NCI-H1694 (cell line): ENCODE measurements around the gene APLNR.
"Not testable (repeated sequence)": the region's sequence is repeated elsewhere in the genome, so short reads cannot be mapped to it uniquely, and the experiment has no call there.

Experiments
- DNase-seq: peaks from one replicate; lab custom pipeline; 2025; lab: John Stamatoyannopoulos, UW

The APLNR gene

DNA sequence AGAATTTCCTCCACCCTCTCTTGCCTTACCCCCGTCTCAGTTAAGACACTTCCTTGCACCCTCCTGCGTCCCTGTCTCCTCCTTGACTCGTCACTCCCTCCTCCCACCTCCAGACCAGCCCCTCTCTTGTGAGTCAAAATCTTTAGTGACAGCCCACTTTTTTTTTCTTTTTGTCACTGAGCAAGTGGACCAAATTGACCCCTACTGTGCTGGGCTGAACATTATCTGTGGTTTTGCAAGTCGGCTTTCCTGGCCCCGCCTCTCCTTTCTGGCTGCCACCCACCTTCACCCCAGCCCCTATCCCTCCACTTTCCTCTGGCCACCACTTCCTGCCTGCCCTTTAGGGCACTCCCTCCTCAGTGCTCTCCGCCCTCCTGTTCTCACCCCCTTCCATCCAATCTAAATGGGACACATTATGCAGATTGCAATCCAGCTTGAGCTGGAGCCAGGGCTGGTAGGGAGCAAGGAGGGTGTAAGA lies at the start of gene APLNR:
Gene APLNR (minus strand): TSS at position 47 of the 478 bp plus-strand sequence. CDS start 246 bp downstream, outside the sequence.
- DNase-seq: no peak

- no peak for DNase-seq
Measured at GRCh38 chr11:57283231-57283990, 46.4 kb upstream of the APLNR start.

DNA sequence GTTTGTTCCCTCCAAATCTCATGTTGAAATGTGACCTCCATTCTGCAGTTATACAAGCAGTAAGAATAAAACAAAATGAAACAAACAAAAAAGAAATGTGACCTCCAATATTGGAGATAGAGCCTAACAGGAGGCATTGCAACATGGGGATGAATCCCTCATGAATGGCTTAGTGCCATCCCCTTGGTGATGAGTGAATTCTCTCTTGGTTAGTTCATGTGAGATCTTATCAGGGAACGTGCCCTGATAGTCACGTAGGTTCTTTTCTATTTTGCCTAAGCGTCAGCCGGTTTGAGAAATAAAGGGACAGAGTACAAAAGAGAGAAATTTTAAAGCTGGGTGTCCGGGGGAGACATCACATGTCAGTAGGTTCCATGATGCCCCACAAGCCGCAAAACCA lies 44.5 kb upstream of the APLNR start:
- DNase-seq: not testable (repeated sequence)

DNA sequence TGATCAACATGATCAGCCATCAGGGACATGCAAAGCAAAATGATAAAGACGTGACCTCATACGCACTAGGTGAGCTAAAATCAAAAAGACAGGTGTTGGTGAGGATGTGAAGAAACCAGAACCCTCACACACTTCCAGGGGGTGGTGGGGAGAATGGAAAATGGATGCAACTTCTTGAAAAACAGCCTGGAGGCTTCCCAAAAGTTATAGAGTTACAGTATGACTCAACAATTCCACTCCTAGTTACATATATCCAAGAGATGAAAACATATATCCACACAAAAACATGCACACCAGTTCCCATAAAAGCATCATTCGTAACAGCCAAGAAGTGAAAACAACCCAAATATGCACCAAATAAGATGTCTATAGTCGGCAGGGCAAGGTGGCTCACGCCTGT lies 42.1 kb upstream of the APLNR start:
- DNase-seq: no peak

DNA sequence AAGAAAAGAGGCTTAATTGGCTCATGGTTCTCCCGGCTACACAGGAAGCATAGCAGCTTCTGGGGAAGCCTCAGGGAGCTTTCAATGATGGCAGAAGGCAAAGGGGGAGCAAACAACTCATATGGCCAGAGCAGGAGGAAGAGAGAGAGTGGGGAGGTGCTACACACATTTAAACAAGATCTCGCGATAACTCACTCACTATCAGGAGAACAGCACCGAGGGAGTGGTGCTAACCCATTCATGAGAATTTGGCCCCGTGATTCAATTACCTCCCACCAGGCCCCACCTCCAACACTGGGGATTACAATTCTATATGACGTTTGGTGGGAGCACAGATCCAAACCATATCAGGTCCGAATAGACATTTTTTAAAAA lies 41.7 kb upstream of the APLNR start:
- no peak for DNase-seq

GRCh38 chr11:57277845-57278720 lies 41.0 kb upstream of the APLNR start:
- DNase-seq: peak; percentile 36

- no peak for DNase-seq
Measured at GRCh38 chr11:57276971-57277675, 40.1 kb upstream of the APLNR start.

GRCh38 chr11:57276169-57276970 lies 39.3 kb upstream of the APLNR start:
- DNase-seq: no peak

DNA sequence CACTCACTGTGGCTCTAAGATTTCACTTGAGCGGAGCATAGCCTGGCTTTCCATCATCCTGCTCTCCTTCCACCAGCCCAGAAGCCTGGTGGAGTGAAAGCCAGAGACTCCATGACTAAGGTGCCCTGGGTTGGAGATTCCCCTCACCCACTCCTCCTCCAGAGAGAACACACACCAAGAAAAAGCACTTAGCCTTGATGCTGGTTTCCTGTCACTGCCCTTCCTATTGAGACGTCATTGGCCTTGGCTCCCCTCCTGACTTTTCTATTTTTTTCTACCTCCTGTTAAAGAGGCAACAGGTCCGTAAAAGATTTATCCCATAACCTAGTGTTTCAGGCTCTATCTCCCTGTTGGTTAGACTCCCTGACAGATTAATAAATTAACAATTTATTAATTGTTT lies 38.5 kb upstream of the APLNR start:
- no peak for DNase-seq

- no peak for DNase-seq
Measured at GRCh38 chr11:57274904-57275498, 38.0 kb upstream of the APLNR start.

- DNase-seq: no peak
Measured at GRCh38 chr11:57273448-57274058, 36.5 kb upstream of the APLNR start.

- DNase-seq: peak; percentile 48
Measured at GRCh38 chr11:57269571-57270021, 32.5 kb upstream of the APLNR start.

DNA sequence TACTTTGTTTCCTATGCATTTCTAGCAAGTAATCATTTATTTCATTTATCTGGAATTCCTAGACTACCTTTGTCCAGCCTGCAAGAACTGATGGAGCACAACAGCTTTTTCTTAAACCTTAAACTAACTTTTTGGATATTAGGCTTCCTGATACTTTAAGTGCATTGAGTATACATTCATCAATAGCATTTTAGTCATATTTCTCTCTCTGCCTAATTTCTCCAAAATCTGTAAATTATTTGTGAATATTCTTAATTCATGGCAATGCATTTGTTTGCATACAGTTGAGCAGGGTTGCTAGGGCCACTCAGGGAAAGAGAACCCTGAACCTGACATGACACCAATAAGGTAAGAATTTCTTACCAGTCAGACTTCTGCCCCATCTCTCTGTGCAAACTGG lies 29.1 kb upstream of the APLNR start:
- DNase-seq: no peak

GRCh38 chr11:57263351-57263750 lies 26.3 kb upstream of the APLNR start:
- no peak for DNase-seq

- DNase-seq: no peak
Measured at GRCh38 chr11:57262157-57262556, 25.1 kb upstream of the APLNR start.

DNA sequence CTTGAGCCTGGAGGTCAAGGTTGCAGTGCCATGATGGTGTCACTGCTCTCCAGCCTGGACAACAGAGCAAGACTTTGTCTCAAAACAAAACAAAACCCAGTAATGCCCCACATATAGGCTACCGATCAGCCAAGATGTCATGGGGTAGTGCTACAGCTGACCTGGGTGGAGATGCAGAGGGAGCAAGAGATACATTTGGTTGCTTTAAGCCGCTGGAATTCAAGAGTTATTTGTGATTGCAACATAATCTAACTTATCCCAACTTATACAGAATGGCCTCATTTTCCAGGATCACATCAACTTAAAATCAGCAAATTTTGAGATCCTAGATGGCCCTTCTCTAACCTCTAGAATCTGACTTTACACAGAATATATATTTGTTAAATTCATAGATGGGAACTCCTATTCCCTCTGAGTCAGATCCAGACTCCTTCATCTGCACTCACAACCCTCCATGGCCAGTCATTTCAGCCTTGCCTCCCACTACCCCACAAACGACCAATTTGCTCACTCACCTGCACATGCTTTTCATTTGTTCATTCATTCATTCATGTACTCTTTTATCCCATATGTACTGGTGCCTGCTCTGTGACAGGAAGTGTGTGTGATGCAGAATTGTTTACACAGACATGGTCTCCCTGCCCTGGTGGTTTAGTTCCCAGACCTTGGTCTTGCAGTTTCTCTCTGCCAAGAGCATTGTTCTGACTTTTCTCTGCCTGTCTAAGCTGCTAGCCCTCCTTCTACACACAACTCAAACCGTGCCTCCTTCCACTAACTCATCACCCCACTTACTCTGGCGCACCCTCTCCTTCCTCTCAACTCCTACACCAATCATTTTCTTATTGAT lies 24.1 kb upstream of the APLNR start:
- no peak for DNase-seq

- DNase-seq: no peak
Measured at GRCh38 chr11:57256119-57256518, 19.1 kb upstream of the APLNR start.

DNA sequence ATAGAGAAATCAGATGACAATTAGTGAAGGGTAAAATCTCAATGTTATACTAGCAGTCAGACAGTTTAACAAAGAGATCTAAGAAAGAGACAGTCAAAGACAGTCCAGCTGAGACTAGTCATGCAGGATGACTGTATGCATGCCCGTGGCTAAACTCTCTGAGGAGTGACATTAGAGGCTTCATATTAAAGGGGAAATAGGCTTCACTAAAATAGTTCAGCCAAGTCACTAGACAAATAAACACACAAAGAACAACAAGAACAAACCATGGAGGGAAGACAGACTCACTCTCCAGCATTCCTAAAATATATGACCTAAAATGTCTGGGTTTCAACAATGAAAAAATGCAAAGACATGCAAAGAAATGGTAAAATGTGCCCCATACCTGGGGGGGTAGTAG lies 18.6 kb upstream of the APLNR start:
- DNase-seq: no peak

DNA sequence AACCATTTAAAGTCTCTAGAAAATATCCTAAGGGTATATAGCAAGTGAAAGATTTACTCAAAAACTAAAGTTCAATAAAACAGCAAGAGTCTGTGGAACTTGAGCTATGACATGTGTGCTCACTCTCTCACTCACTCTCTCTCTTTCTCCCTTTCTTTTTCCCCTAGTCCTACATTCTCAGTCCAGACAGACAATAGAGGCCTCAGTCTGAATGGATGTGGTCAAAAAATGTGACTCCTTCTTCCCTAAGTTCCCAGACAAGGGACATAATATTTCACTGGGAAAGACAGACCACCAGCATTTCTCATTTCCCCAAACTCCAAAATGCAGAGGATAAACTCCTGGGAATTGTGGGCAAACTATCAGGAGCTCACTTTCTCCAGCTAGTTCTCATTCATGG lies 17.6 kb upstream of the APLNR start:
- no peak for DNase-seq
